Stomach (tissue), 9 donors: Measurements from ENCODE around the gene SERPINA10. TPM values are rescaled to one million over a fixed set of nuclear protein-coding genes. Genes with fewer than 3 reads are reported as not detected.

Source experiments
- DNase-seq, 2 donors: peaks; one replicate each; pipeline versions ENCODE4 v3.0.0 to v3.0.0-alpha.2; 2013 to 2019
- H3K27ac ChIP-seq, 5 donors: fragments of 200-600 bp in 4 of 5; sonication (generic) in 4 of 5; one replicate each; pipeline ENCODE4 v1.5.1; 2013 to 2019; ENCODE audit warnings: mild to moderate bottlenecking in 1 of 5, moderate library complexity in 1 of 5
- H3K27me3 ChIP-seq, 3 donors: fragments of 200-600 bp; sonication (generic); one replicate each; pipeline ENCODE4 v1.5.1; 2017 to 2019; ENCODE audit warnings: mixed run types in 1 of 3
- H3K36me3 ChIP-seq, 4 donors: fragments of 200-600 bp; sonication (generic); 1 replicate in 3 of 4; 2 replicates in 1 of 4; pipeline ENCODE4 v1.5.1; 2016 to 2019
- H3K4me1 ChIP-seq, 4 donors: fragments of 200-600 bp; sonication (generic); one replicate each; pipeline ENCODE4 v1.5.1; 2016 to 2019
- H3K4me3 ChIP-seq, 4 donors: fragments of 200-600 bp; sonication (generic) in 3 of 4; one replicate each; pipeline ENCODE4 v1.5.1; 2016 to 2019; ENCODE audit warnings: mild to moderate bottlenecking in 1 of 4
- H3K9me3 ChIP-seq, 4 donors: fragments of 200-600 bp; sonication (generic); one replicate each; pipeline ENCODE4 v1.5.1; 2016 to 2019
- CTCF ChIP-seq, 7 experiments: fragments of 450-650 bp in 4 of 7; fragments of 200-600 bp in 3 of 7; sonication (generic) in 3 of 7; IDR thresholded peaks; one replicate each; pipeline ENCODE4 v1.5.1; 2016 to 2019; ENCODE audit warnings: antibody characterized with exemption in 7 of 7, control low read depth in 2 of 7, mild to moderate bottlenecking in 1 of 7
- EP300 ChIP-seq: sonication (generic); formaldehyde crosslinking; IDR thresholded peaks from one replicate; pipeline ENCODE4 v1.6.1; 2017; ENCODE audit warnings: antibody characterized with exemption
- POLR2A ChIP-seq, 4 donors: fragments of 450-650 bp; IDR thresholded peaks; one replicate each; pipeline ENCODE4 v1.6.1; 2016; ENCODE audit warnings: antibody characterized with exemption in 4 of 4, control low read depth in 2 of 4, mild to moderate bottlenecking in 1 of 4, moderate library complexity in 1 of 4
- POLR2AphosphoS5 ChIP-seq, 3 donors: sonication (generic); formaldehyde crosslinking; IDR thresholded peaks; one replicate each; pipeline ENCODE4 v1.6.1; 2016; ENCODE audit warnings: antibody characterized with exemption in 3 of 3
- WGBS, 5 donors: extraction: QIAGEN DNeasy Blood & Tissue Kit in 3 of 5; methylation state at CpG; one replicate each; pipeline versions ENCODE4 v1.1.5 to v1.1.7; 2013 to 2018; 5-methylcytosine and 5-hydroxymethylcytosine counted together
- intact Hi-C: fragments of 100-400 bp; cut with DNase I; formaldehyde crosslinking; loops from one replicate; pipeline ENCODE4 v1.15.1; 2023; ENCODE audit warnings: low total_unique reads
- polyA plus RNA-seq, 3 donors: library from polyadenylated mRNA; stranded (reverse); fragments of 200-250 nt; gene quantifications; one replicate each; pipeline ENCODE4 v1.2.3, GENCODE V29; 2013
- total RNA-seq, 5 donors: library from RNA; depleted of rRNA; stranded (reverse); fragments of >200 nt; gene quantifications; one replicate each; pipeline versions ENCODE4 v1.1.0 to v1.2.3, GENCODE V29; 2014 to 2016
- donor health status: healthy with polysubstance abuse.
- donor health status: Bipolar disorder and iron deficiency.
- donor health status: healthy.

SERPINA10 gene
- total and polyA plus RNA-seq, 8 donors = 0.10 to 0.37 TPM; not detected in 6

DNA sequence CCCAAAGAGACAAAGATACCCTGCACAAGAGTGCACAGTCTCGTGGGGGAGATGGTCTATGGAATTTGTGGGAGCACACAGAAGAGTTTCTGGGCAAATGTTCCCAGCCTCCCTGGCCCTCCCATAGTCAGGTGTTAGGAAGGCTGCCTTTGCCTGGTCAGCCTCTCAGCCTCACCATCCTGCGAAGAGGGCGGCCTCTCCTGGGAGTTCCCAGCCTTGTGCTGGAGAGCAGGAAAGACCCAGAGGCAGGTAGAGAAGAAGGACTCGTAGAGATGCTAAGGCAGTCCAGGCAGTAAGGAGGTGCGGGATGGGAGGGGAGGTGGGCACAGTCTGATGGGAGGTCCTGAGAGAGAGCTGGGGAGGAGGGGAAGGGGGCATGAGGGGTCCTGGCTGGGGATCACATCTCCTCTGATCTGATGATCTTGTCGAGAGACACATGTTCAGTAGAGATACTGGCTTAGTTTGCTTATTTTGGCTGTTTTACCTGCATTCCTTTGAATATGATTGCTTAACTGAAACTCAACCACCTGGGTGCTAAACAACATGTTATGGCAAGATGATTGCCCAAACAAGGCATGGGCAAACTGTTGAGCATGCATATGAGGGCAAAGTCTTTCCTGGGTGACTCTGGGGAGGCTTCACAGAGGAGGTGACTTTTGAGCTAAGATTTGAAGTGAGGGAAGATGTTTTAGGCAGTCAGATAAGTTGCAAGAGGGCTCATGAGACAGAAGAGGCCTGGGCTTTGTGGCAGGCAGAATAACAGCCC is 19.6 kb upstream of the SERPINA10 start:
- intact Hi-C loops = no loop called here
- TF ChIP-seq POLR2AphosphoS5 (IDR thresholded peaks at IDR 0.05) (no peak), CTCF (IDR thresholded peaks at IDR 0.05) (no peak)
- H3K9me3 ChIP-seq = peaks cover 0 to 13% (median 9%) of the 10 kb centered on the region in 4 donors
- no peak for DNase-seq
- 75 to 86% (median 82%) methylated on average over 6 of the region's 6 CpGs for WGBS, 5 donors
- H3K36me3 ChIP-seq = no peaks in the 10 kb centered on the region
- H3K4me3 ChIP-seq = no peak overlapping the region
- H3K27ac ChIP-seq = no peak overlapping the region
- no peaks in the 10 kb centered on the region for H3K4me1 ChIP-seq
- H3K27me3 ChIP-seq = no peaks in the 10 kb centered on the region

GRCh38 chr14:94310248-94310647 is 17.2 kb upstream of the SERPINA10 start:
- Histone ChIP-seq H3K27me3 (peaks cover 0 to 6% (median 0%) of the 10 kb centered on the region in 3 donors), H3K9me3 (peaks cover 0 to 16% (median 15%) of the 10 kb centered on the region in 4 donors), H3K4me1 (no peaks in the 10 kb centered on the region), H3K4me3 (no peak overlapping the region), H3K27ac (no peak overlapping the region), H3K36me3 (no peaks in the 10 kb centered on the region)
- no peak for TF ChIP-seq CTCF (IDR thresholded peaks at IDR 0.05)
- TF ChIP-seq POLR2A (IDR thresholded peaks at IDR 0.05) = no peak
- no peak for TF ChIP-seq POLR2AphosphoS5 (IDR thresholded peaks at IDR 0.05)
- no peak for TF ChIP-seq EP300
- intact Hi-C loops = no loop called here
- 70 to 91% (median 76%) methylated on average over 2 to 3 of the region's 3 CpGs for WGBS, 5 donors
- no peak for DNase-seq

- 77 to 93% (median 91%) methylated on average over 10 of the region's 10 CpGs for WGBS, 5 donors
- Histone ChIP-seq H3K36me3 (no peaks in the 10 kb centered on the region), H3K9me3 (peaks cover 0 to 16% (median 14%) of the 10 kb centered on the region in 4 donors), H3K4me3 (no peak overlapping the region), H3K27me3 (peaks cover 0 to 6% (median 0%) of the 10 kb centered on the region in 3 donors), H3K4me1 (no peaks in the 10 kb centered on the region), H3K27ac (no peak overlapping the region)
- intact Hi-C loops = no loop called here
- TF ChIP-seq POLR2A (IDR thresholded peaks at IDR 0.05) (no peak), POLR2AphosphoS5 (IDR thresholded peaks at IDR 0.05) (no peak), CTCF (IDR thresholded peaks at IDR 0.05) (no peak), EP300 (no peak)
- DNase-seq = no peak
These were observed 16.7 kb upstream of the SERPINA10 start for GRCh38 chr14:94309721-94310120.

DNA sequence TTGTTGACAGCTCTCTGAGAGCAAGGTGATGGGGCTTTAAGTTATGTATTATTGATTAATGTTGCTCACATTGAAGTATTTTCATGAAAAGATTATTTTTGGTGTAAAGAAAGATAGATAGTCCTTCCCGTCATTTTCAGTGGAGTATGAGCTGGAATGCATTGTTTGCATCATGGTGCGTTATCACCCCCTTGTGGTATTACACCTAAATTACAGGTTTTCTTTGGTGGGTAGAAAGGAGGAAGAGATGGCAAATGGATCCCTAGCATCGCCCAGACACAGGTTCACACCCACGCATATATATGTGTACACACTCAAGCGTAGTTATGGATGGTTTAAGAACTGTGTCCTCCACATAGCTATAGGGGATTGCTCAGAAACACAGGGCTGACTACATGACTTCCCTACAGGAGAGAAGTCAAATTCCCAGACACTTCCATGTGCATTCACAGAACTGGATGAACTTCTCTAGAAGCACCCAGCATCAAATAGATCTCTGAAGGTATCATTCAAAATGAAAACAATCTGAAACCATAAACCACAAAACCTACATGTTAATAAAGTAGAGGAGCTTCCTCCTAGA is 14.4 kb upstream of the SERPINA10 start:
- TF ChIP-seq POLR2AphosphoS5 (IDR thresholded peaks at IDR 0.05) (no peak), CTCF (IDR thresholded peaks at IDR 0.05) (no peak), EP300 (no peak), POLR2A (IDR thresholded peaks at IDR 0.05) (no peak)
- Histone ChIP-seq H3K27me3 (peaks cover 0 to 6% (median 0%) of the 10 kb centered on the region in 3 donors), H3K27ac (no peak overlapping the region), H3K36me3 (no peaks in the 10 kb centered on the region), H3K4me3 (no peak overlapping the region), H3K9me3 (peaks cover 0 to 16% (median 13%) of the 10 kb centered on the region in 4 donors), H3K4me1 (no peaks in the 10 kb centered on the region)
- intact Hi-C loops = no loop called here
- 16 to 66% (median 49%) methylated on average over 5 of the region's 5 CpGs for WGBS, 5 donors
- DNase-seq = no peak
